Right cardiac atrium (tissue), 5 donors: ENCODE data around the gene SNX22. TPM values are rescaled to one million over a fixed set of nuclear protein-coding genes. Genes with fewer than 3 reads are reported as not detected.

Experiments
- ATAC-seq, 2 donors: fragments of 200-7000 bp; cut with Tn5 transposase; one replicate each; pipeline versions ENCODE4 v1.8.0 to v1.9.1; 2020; ENCODE audit warnings: moderate library complexity in 2 of 2, mild to moderate bottlenecking in 1 of 2
- DNase-seq, 3 donors: peaks; one replicate each; pipeline ENCODE4 v3.0.0-alpha.2; 2020
- H3K27ac ChIP-seq: one replicate; pipeline ENCODE4 v1.5.1; 2013; ENCODE audit warnings: mild to moderate bottlenecking, low read length, control low read depth, moderate library complexity
- H3K27me3 ChIP-seq: one replicate; pipeline ENCODE4 v1.6.1; 2013; ENCODE audit not compliant: control insufficient read depth, insufficient read depth
- H3K4me1 ChIP-seq: one replicate; pipeline ENCODE4 v1.6.1; 2013; ENCODE audit warnings: low read length; ENCODE audit not compliant: control insufficient read depth, insufficient read depth
- H3K4me3 ChIP-seq: one replicate; pipeline ENCODE4 v1.5.1; 2013; ENCODE audit warnings: low read length, control low read depth
- H3K9me3 ChIP-seq: one replicate; pipeline ENCODE4 v1.6.1; 2013; ENCODE audit warnings: low read length; ENCODE audit not compliant: control insufficient read depth
- WGBS: extraction: QIAGEN DNeasy Blood & Tissue Kit; methylation state at CpG from one replicate; pipeline ENCODE4 v1.1.7; 2013; 5-methylcytosine and 5-hydroxymethylcytosine counted together
- intact Hi-C, 4 donors: fragments of 100-400 bp; cut with DNase I; formaldehyde crosslinking; loops; one replicate each; pipeline versions ENCODE4 v1.11.0 to v1.14.0; 2022 to 2023
- polyA plus RNA-seq: library from polyadenylated mRNA; stranded (reverse); fragments of 200-250 nt; gene quantifications from one replicate; pipeline ENCODE4 v1.2.3, GENCODE V29; 2013
- total RNA-seq, 4 donors: library from RNA; stranded (reverse); fragmentation: NEBNext Ultra II Directional; extraction: Animal tissue kit (Norgen Biotek cat#: 25700); gene quantifications; one replicate each; pipeline ENCODE4 v1.2.1, GENCODE V29; 2021
- donor health status: healthy with polysubstance abuse.
- donor health status: DM: no; HTN: yes; CAD: no.
- donor health status: DM: no; HTN: no; CAD: no.
- donor health status: DM: no; HTN: yes; CAD: no; lungs with severe emphysema.
- donor health status: DM: yes; HTN: yes; CAD: no.

SNX22 gene
- total and polyA plus RNA-seq, 5 donors = 56.2 to 114 (median 66.4) TPM

DNA sequence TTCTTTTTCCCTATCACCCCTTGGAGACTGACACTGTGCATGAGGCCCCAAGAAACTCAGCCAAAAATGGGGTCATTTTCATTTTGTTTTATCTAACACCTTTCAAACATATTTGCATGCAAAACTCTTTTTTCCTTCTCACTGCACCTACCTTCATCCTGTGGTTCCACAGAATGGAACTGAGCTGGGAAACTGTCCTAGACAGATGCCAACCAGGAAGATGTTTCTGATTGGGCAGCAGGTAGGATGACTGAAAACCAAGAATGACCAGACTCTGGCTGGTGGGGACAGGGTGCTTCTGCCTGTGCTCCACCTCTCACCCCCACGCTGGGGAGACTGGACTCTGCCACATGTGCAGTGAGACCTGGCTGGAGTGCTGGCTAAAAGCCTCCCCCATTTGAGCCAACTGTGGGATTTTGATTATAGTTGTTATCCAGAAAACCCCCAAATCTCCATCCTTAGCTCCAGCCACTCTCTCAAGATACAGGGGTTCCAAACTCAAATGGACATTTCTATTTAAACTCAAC is 6.1 kb downstream of the SNX22 start:
- Histone ChIP-seq H3K27ac (peak overlapping the region; percentile 75), H3K9me3 (no peaks in the 10 kb centered on the region), H3K27me3 (no peaks in the 10 kb centered on the region), H3K4me1 (peaks cover 14% of the 10 kb centered on the region), H3K4me3 (no peak overlapping the region)
- no peak for ATAC-seq
- DNase-seq = no peak
- intact Hi-C loops = no loop called here
- WGBS = 77% methylated on average over 1 of the region's 1 CpG

DNA sequence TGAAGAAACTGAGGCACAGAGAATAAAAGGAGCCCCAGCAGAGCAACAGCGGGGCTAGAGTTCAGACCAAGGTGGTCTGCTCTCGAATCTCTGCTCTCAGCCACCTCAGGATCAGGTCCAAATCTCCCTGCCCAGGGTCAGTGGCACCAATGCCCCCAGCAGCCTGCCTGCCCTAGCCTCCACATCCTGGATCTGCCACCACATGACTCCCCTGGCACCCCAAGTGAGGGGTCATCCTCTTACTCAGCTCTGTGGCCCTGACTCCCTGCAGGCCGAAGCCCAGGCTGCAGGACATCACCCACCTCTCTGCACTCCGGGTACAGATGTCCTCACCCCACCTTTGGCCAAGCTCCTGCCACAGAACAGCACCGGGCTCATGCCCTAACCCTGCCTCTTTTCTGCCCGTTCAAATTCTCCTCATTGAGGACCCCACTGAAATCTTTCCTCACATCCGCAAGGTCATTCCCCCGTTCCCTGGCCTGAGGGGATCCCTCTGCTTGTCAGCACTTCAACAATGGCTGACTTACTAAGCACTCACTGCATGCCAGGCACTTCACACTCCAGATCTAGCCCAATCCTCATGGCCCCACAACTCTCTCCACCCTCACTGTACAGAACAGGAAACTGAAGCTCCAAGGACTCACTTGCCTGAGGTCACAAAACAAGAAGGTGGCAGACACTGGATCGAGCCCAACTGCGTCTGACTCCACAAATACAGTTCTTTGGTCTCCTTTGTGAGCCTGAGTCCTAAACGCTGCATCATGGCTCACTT is 7.0 kb downstream of the SNX22 start:
- peak overlapping the region; percentile 75 for H3K27ac ChIP-seq
- DNase-seq = peak in 2 of 3 donors; percentile 31 to 70

DNA sequence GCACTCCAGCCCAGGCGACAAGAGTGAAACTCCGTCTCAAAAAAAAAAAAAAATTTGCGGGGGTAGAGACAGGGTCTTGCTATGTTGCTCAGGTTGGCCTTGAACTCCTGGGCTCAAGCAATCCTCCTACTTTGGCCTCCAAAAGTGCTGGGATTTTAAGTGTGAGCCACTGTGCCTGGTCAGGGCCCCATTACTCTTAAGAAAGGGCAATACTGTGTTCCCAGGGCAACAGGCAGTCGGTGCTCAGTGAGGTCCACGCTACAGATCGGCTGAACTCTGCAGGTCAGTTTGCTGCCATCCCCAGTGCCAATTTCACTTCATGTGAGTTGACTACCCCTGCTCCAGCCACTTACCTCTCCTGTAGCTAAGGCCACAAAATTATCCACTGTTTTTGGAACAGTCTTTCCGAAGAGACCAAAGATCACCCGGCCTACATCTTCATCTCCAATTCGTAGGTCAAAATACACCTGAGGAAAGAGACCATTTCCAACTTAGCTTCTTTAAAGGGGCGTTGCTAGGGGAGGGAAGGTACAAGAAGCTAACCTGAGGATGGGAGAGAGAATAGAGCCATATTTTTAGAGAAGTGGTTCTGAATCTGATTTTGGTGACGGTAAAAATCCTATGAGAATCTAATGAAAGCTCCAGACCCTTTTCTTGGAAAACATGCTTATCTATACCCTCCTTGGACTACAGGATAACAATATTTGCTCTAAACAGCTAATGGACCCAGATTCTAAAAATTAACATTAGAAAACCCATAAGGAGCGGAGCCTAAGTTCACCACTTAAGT is 10.4 kb downstream of the SNX22 start:
- no peak for ATAC-seq
- Histone ChIP-seq H3K27ac (peak overlapping the region; percentile 98), H3K4me3 (peak overlapping the region; percentile 88), H3K27me3 (no peaks in the 10 kb centered on the region), H3K9me3 (no peaks in the 10 kb centered on the region), H3K4me1 (peaks cover 11% of the 10 kb centered on the region)
- WGBS = 47% methylated on average over 12 of the region's 12 CpGs
- intact Hi-C loops = no loop called here
- DNase-seq = no peak

More for the DNA sequence above, 7.0 kb downstream of the SNX22 start:
- ATAC-seq = peak in 1 of 2 donors; percentile 6
- H3K4me3 ChIP-seq = no peak overlapping the region
- no peaks in the 10 kb centered on the region for H3K27me3 ChIP-seq
- H3K4me1 ChIP-seq = peaks cover 14% of the 10 kb centered on the region
- intact Hi-C loops = no loop called here
- no peaks in the 10 kb centered on the region for H3K9me3 ChIP-seq
- 64% methylated on average over 11 of the region's 11 CpGs for WGBS

DNA sequence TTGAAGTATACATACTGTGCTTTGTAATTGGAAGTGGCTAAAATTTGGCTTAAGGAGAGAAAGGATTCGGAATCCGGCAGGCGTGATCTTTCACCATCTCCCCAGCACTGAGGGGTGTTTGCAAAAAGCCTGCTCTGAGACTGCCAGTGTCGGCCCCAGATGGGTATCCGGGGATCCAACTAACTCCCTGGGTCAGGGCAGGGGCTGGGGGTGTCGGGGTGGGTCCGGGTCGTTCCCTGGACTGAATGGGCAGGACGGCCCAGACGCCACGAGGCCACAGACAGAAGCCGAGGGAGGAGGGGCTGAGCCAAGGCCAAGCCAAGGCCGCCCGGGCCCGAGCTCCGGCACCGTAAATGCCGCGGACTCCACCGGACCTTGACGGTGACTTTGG is 10.9 kb downstream of the SNX22 start:
- peaks cover 11% of the 10 kb centered on the region for H3K4me1 ChIP-seq
- no peaks in the 10 kb centered on the region for H3K9me3 ChIP-seq
- H3K27me3 ChIP-seq = no peaks in the 10 kb centered on the region
- 1% methylated on average over 21 of the region's 21 CpGs for WGBS
- peak; percentile 38 to 60 for ATAC-seq
- peak overlapping the region; percentile 88 for H3K4me3 ChIP-seq
- intact Hi-C loops = no loop called here
- DNase-seq = no peak
- peak overlapping the region; percentile 98 for H3K27ac ChIP-seq

DNA sequence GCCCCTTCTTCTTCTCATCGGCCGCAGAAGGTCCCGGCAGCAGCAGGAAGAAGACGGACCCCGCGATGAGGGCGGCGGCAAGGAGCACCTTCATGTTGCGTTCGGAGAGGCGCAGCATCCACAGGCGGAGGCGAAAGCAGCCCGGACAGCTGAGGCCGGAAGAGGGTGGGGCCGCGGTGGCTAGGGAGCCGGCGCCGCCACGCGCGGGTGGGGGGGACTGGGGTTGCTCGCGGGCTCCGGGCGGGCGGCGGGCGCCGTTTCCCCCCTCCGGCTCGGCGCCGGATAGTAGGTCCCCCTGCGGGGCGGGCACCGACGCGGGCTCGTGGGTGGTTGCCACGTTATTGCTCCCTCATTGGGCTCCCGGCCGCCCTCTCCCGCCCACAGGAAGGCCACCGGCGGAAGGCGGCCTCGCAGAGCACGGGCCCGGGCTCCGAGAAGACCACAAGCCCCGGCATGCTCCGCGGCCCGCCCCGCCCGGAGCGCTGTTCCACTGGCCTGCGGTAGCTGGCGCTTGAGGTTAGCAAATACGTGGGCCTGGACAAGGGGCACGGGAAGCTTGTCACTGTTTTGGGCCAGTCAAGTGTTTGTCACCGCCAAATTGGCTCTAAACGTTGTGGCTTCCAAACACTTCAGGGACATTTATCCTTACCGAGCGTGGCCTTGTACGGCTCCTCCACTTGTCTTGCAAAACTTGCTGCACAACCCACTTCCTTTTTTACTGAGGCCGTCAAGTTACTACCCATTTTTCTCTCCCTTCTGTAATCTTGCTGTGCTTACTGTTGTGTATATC is 11.5 kb downstream of the SNX22 start, which contains the start of gene PPIB:
TSS of gene PPIB (minus strand) at position 154 of the 790 bp plus-strand sequence. CDS start at position 118, 36 bp downstream.
- peak within 1 kb of the TSS; percentile 88 for H3K4me3 ChIP-seq
- no peaks in the 10 kb centered on the region for H3K9me3 ChIP-seq
- peak; percentile 99 for DNase-seq
- under 1% methylated on average over 69 of the region's 69 CpGs for WGBS
- H3K27ac ChIP-seq = peak within 1 kb of the TSS; percentile 98
- intact Hi-C loops = no loop called here
- H3K27me3 ChIP-seq = no peaks in the 10 kb centered on the region
- peaks cover 8% of the 10 kb centered on the region for H3K4me1 ChIP-seq
- peak; percentile 96 to 97 for ATAC-seq

DNA sequence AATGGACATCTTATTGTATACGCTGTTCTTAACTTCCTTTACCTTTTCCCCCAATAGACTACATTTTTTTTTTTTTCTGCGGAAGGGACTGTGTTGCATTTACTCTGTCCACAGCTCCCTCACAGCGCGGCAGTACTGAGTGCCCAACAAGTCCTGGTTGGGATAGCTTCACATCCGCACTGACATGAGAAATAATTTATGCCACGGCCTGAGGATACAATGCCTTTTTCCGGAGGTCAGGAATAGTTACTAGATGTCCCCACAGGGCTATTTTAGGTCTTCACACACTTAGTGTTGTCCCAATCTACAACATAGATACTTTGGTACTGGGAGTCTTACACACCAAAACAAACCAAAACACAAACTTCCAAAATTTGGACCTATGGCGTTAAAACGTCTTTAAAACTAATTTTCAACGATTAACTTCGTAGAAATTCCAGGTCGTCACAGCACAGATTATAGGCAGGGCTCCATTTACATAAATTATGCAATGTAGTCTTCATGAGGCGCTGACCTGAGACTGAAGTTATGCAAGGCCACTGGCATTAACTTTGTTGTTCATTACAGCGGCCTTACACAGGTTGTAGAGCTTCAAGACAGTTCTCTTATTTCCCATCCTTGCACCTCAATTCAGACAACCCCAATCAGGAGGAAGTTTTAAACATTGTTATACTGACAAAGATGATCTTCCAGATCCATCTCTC is 12.3 kb downstream of the SNX22 start:
- H3K27me3 ChIP-seq = no peaks in the 10 kb centered on the region
- H3K4me3 ChIP-seq = peak overlapping the region; percentile 44
- peak; percentile 10 to 20 for ATAC-seq
- peaks cover 4% of the 10 kb centered on the region for H3K4me1 ChIP-seq
- intact Hi-C loops = no loop called here
- H3K27ac ChIP-seq = peak overlapping the region; percentile 82
- WGBS = 38% methylated on average over 14 of the region's 14 CpGs
- H3K9me3 ChIP-seq = no peaks in the 10 kb centered on the region
- peak; percentile 33 to 77 (median 73) for DNase-seq

DNA sequence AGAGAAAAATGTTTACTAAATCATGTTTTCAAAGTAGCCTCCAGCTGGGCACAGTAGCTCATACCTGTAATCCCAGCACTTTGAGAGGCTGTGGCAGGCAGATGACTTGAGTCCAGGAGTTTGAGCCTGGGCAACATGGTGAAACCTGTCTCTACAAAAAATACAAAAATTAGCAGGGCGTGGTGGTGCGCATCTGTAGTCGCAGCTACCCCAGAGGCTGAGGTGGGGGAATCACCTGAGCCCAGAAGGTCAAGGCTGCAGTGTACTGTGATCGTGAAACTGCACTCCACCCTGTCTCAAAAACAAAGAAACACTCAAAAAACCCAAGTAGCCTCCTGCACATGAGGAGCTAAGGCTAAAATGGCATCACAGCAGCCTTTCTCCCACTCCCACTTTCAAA is 12.9 kb downstream of the SNX22 start:
- 94% methylated on average over 4 of the region's 4 CpGs for WGBS
- no peak for DNase-seq
- Histone ChIP-seq H3K9me3 (no peaks in the 10 kb centered on the region), H3K27me3 (no peaks in the 10 kb centered on the region), H3K4me3 (no peak overlapping the region), H3K27ac (peak overlapping the region; percentile 51), H3K4me1 (peaks cover 4% of the 10 kb centered on the region)
- ATAC-seq = no peak
- intact Hi-C loops = no loop called here

DNA sequence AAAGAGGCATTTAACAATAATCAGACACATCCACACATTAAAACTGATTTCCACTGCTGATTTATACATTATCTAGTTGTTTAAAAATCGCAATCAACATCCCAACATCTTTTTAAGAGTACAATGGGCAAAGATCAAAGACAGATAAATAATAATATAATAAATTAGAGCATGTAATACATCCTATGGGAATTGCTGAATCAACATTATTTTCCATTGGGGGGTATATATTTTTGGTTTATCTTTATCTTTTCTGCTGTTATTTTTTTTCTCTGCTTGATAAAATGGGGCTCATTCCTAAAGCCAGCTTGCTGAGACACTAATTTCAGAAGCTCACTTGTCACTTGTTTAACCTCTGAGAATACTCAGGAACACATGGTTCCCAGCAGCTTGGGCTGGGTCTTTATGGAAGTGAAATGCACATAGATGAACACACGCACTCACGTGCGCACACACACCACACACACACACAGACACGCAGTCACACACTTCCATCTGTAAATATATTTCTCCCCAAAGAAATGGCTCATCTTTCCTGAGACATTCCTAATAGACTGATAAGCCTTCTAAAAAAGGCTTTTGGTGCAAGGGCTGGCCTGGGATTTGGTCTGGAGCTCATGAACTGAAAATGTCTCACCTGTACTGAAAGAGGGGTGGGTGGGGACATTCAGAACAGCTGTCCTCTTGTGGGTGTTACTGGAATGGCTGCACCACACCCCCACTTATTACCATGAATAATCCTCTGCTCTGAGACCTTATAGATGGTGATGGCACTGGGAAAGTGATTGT is 14.8 kb downstream of the SNX22 start:
- 75% methylated on average over 5 of the region's 5 CpGs for WGBS
- no peak for DNase-seq
- no peak overlapping the region for H3K27ac ChIP-seq

DNA sequence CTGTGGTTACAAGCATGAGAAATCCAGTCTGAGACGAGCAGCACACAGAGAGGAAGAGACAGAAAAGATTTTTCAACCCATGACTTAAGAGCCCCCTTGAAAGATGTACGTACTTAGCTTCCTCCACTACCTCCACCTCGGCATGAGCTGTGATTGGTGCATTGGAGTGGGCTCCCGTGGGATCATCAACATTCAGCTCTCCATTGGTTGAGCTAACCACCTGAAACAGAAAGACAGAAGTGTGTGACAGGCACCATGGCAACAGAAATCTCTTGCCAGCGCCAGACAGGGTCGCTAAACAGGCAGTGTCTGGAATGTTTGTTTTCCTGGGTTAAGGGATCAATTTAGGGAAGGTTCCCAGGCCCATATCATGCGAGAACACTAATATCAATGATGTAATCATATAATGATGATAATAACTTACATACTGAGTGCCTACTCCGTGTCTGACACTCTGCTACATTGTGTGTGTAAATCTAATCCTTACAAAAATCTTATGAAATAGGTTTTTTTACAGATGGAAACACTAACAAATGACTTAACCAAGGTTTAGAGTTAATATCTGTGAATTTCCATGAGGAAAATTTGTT is 28.8 kb downstream of the SNX22 start:
- ATAC-seq (no peak), DNase-seq (no peak)
- intact Hi-C loops = loop anchor here in 1 of 4 donors (10.0 kb wide), 1 partner anchor 334 kb away; no protein-coding TSS in a partner anchor
- Histone ChIP-seq H3K27me3 (no peaks in the 10 kb centered on the region), H3K4me3 (no peak overlapping the region), H3K4me1 (no peaks in the 10 kb centered on the region), H3K27ac (no peak overlapping the region), H3K9me3 (no peaks in the 10 kb centered on the region)
- WGBS = 67% methylated on average over 8 of the region's 8 CpGs

More for the DNA sequence above, 14.8 kb downstream of the SNX22 start:
- Histone ChIP-seq H3K4me1 (peaks cover 4% of the 10 kb centered on the region), H3K27me3 (no peaks in the 10 kb centered on the region), H3K4me3 (no peak overlapping the region), H3K9me3 (no peaks in the 10 kb centered on the region)
- no peak for ATAC-seq
- intact Hi-C loops = no loop called here
